CD14-positive monocyte (primary cell): ENCODE measurements around the gene BACE2. TPM values are rescaled to one million over a fixed set of nuclear protein-coding genes. Genes with fewer than 3 reads are reported as not detected.
A peak's percentile ranks its signal among the peaks of the same experiment; 100 is the strongest.
"Not testable (repeated sequence)": the region's sequence is repeated elsewhere in the genome, so short reads cannot be mapped to it uniquely, and the experiment has no call there.

Experiments
- DNase-seq, 3 donors: peaks; one replicate each; pipeline ENCODE4 v3.0.0-alpha.2; 2011 to 2022
- H2AFZ ChIP-seq: 2 replicates; pipeline ENCODE4 v1.6.0; 2012; ENCODE audit warnings: mild to moderate bottlenecking, low read depth, low read length, inconsistent platforms; ENCODE audit not compliant: insufficient read depth, poor library complexity, severe bottlenecking
- H3K27ac ChIP-seq, 2 donors: 1 replicate in 1 of 2; 2 replicates in 1 of 2; pipeline ENCODE4 v1.5.1; 2012 to 2013; ENCODE audit warnings: low read length in 2 of 2, control low read depth in 1 of 2, inconsistent platforms in 1 of 2, low read depth in 1 of 2, mild to moderate bottlenecking in 1 of 2
- H3K27me3 ChIP-seq, 2 donors: one replicate each; pipeline versions ENCODE4 v1.6.0 to v1.6.1; 2011 to 2013; ENCODE audit warnings: low read length in 2 of 2; ENCODE audit not compliant: control insufficient read depth in 2 of 2, insufficient read depth in 2 of 2
- H3K36me3 ChIP-seq, 2 donors: replicated peaks in 1 of 2; 1 replicate in 1 of 2; 2 replicates in 1 of 2; pipeline versions ENCODE4 v1.5.1 to v1.6.1; 2012 to 2013; ENCODE audit warnings: low read length in 2 of 2, control low read depth in 1 of 2, inconsistent platforms in 1 of 2, mild to moderate bottlenecking in 1 of 2; ENCODE audit not compliant: insufficient read depth in 2 of 2, control insufficient read depth in 1 of 2
- H3K4me1 ChIP-seq, 2 donors: 1 replicate in 1 of 2; 2 replicates in 1 of 2; pipeline versions ENCODE4 v1.5.1 to v1.6.1; 2012 to 2013; ENCODE audit warnings: low read length in 2 of 2, control low read depth in 1 of 2, inconsistent platforms in 1 of 2, mild to moderate bottlenecking in 1 of 2, moderate library complexity in 1 of 2; ENCODE audit not compliant: insufficient read depth in 2 of 2, control insufficient read depth in 1 of 2
- H3K4me2 ChIP-seq: replicated peaks from 2 replicates; pipeline ENCODE3; 2012; ENCODE audit warnings: low read length, moderate library complexity, mild to moderate bottlenecking; ENCODE audit not compliant: poor library complexity, severe bottlenecking; ENCODE audit errors: extremely low read depth
- H3K4me3 ChIP-seq, 3 experiments: fragments of 200-600 bp in 1 of 3; sonication (generic) in 1 of 3; replicated peaks in 1 of 3; 1 replicate in 2 of 3; 2 replicates in 1 of 3; pipeline ENCODE4 v1.5.1; 2011 to 2013; ENCODE audit warnings: low read length in 3 of 3, mild to moderate bottlenecking in 3 of 3, control low read depth in 2 of 3, low read depth in 2 of 3, inconsistent platforms in 1 of 3, moderate library complexity in 1 of 3
- H3K79me2 ChIP-seq: 2 replicates; pipeline ENCODE4 v1.6.0; 2012; ENCODE audit warnings: mild to moderate bottlenecking, control low read depth, inconsistent platforms, low read length, moderate library complexity; ENCODE audit not compliant: insufficient read depth
- H3K9ac ChIP-seq: 2 replicates; pipeline ENCODE4 v1.6.0; 2017; ENCODE audit warnings: low read length, mild to moderate bottlenecking; ENCODE audit not compliant: insufficient read depth, poor library complexity, severe bottlenecking
- H3K9me3 ChIP-seq, 2 donors: replicated peaks in 1 of 2; 1 replicate in 1 of 2; 2 replicates in 1 of 2; pipeline versions ENCODE4 v1.5.1 to v1.6.1; 2012 to 2013; ENCODE audit warnings: low read length in 2 of 2, control low read depth in 1 of 2; ENCODE audit not compliant: control insufficient read depth in 1 of 2, insufficient read depth in 1 of 2
- H4K20me1 ChIP-seq: 2 replicates; pipeline ENCODE4 v1.6.0; 2012; ENCODE audit warnings: mild to moderate bottlenecking, low read length, control low read depth, moderate library complexity; ENCODE audit not compliant: insufficient read depth
- H3K27ac Mint-ChIP-seq, 7 donors: one replicate each; pipeline ENCODE4 v1.8.0; 2020; ENCODE audit warnings: mild to moderate bottlenecking in 7 of 7, mixed read lengths in 7 of 7, moderate library complexity in 6 of 7, inconsistent platforms in 2 of 7
- H3K27me3 Mint-ChIP-seq, 3 donors: one replicate each; pipeline ENCODE4 v1.8.0; 2021 to 2022; ENCODE audit warnings: low read depth in 3 of 3, mild to moderate bottlenecking in 3 of 3, mixed read lengths in 3 of 3, moderate library complexity in 3 of 3, inconsistent platforms in 1 of 3
- H3K36me3 Mint-ChIP-seq, 2 donors: one replicate each; pipeline ENCODE4 v1.8.0; 2020; ENCODE audit warnings: mixed read lengths in 2 of 2, inconsistent platforms in 1 of 2, mild to moderate bottlenecking in 1 of 2
- H3K4me1 Mint-ChIP-seq: one replicate; pipeline ENCODE4 v1.8.0; 2020; ENCODE audit warnings: mild to moderate bottlenecking, mixed read lengths
- H3K4me3 Mint-ChIP-seq, 2 donors: one replicate each; pipeline ENCODE4 v1.8.0; 2020; ENCODE audit warnings: mild to moderate bottlenecking in 2 of 2, mixed read lengths in 2 of 2, moderate library complexity in 1 of 2
- H3K9me3 Mint-ChIP-seq, 7 donors: one replicate each; pipeline ENCODE4 v1.8.0; 2020 to 2022; ENCODE audit warnings: mixed read lengths in 7 of 7, mild to moderate bottlenecking in 6 of 7, moderate library complexity in 6 of 7, inconsistent platforms in 2 of 7
- WGBS: methylation state at CpG from one replicate; pipeline ENCODE4 v1.1.5; 2013; ENCODE audit warnings: missing lambda C conversion rate; ENCODE audit not compliant: insufficient coverage; 5-methylcytosine and 5-hydroxymethylcytosine counted together
- intact Hi-C, 2 donors: fragments of 100-400 bp; cut with micrococcal nuclease; formaldehyde crosslinking; loops; one replicate each; pipeline versions ENCODE4 v1.15.0 to v1.15.1; 2023
- polyA plus RNA-seq, 3 donors: library from polyadenylated mRNA; depleted of rRNA in 1 of 3; unstranded in 2 of 3; stranded (reverse) in 1 of 3; fragments of 300-500 nt in 2 of 3; fragments of >200 nt in 1 of 3; fragmentation: Illumina TruSeq in 2 of 3; gene quantifications; 1 replicate in 2 of 3; 2 replicates in 1 of 3; pipeline ENCODE4 v1.2.3, GENCODE V29; 2012 to 2021
- TF ChIP-seq, protein P1 (sequence below): fragments of 200-600 bp; IDR thresholded peaks from one replicate; pipeline ENCODE4 v1.8.0; 2022; ENCODE audit warnings: antibody characterized with exemption, mild to moderate bottlenecking

The BACE2 gene
- polyA plus RNA-seq, 3 donors, result 0.05 to 0.26 TPM; not detected in 1

DNA sequence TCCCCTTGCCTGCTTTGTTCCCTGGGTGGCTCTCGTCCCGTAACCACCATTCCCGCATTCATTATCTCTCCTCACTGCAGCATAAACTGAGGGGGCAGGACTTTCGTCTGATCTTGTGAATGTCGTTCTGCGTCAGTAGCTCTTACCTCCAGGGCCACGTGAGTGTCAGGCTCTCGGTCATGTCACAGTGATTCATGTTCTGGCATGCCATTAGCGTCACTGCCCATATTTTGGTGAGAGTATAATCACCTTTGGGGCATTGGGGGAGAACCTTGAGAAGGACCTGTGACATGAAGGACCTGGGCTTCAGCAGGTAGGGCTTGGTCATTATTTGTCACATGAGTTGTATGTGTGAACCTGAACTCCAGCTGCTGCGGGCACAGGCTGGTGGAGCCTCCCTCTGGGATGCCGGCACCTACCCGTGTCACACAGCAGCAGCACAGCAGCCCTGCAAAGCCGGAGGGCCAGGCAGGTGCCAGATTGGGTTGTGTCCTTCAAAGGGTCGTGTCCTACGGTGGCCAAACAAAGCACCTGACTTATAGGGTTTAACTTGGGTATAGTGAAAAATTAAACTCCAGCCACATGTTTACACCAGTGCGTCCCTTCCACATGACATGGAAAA, 68.5 kb downstream of the BACE2 start:
- no peak for DNase-seq
- no peak overlapping the region for H3K27ac ChIP-seq
- no peaks in the 10 kb centered on the region for H3K4me1 Mint-ChIP-seq
- H3K4me3 Mint-ChIP-seq, result no peak overlapping the region
- H3K27ac Mint-ChIP-seq, result peak overlapping the region in 1 of 7 donors; percentile 49
- peaks cover 1 to 5% (median 4%) of the 10 kb centered on the region in 3 donors for H3K27me3 Mint-ChIP-seq
- H3K4me3 ChIP-seq, result no peak overlapping the region
- no peaks in the 10 kb centered on the region for H3K36me3 ChIP-seq
- H3K9me3 Mint-ChIP-seq, result peaks cover 0 to 7% (median 4%) of the 10 kb centered on the region in 7 donors
- no peaks in the 10 kb centered on the region for H3K4me1 ChIP-seq
- no peaks in the 10 kb centered on the region for H3K27me3 ChIP-seq
- H3K79me2 ChIP-seq, result no peaks in the 10 kb centered on the region
- no peak overlapping the region for H3K9ac ChIP-seq
- H2AFZ ChIP-seq, result no peak overlapping the region
- 98% methylated on average over 10 of the region's 16 CpGs for WGBS
- TF ChIP-seq, protein P1, sequence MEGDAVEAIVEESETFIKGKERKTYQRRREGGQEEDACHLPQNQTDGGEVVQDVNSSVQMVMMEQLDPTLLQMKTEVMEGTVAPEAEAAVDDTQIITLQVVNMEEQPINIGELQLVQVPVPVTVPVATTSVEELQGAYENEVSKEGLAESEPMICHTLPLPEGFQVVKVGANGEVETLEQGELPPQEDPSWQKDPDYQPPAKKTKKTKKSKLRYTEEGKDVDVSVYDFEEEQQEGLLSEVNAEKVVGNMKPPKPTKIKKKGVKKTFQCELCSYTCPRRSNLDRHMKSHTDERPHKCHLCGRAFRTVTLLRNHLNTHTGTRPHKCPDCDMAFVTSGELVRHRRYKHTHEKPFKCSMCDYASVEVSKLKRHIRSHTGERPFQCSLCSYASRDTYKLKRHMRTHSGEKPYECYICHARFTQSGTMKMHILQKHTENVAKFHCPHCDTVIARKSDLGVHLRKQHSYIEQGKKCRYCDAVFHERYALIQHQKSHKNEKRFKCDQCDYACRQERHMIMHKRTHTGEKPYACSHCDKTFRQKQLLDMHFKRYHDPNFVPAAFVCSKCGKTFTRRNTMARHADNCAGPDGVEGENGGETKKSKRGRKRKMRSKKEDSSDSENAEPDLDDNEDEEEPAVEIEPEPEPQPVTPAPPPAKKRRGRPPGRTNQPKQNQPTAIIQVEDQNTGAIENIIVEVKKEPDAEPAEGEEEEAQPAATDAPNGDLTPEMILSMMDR, result no peak
- intact Hi-C loops, result no loop called here
- no peaks in the 10 kb centered on the region for H3K36me3 Mint-ChIP-seq
- no peaks in the 10 kb centered on the region for H4K20me1 ChIP-seq
- no peak overlapping the region for H3K4me2 ChIP-seq
- H3K9me3 ChIP-seq, result no peaks in the 10 kb centered on the region

DNA sequence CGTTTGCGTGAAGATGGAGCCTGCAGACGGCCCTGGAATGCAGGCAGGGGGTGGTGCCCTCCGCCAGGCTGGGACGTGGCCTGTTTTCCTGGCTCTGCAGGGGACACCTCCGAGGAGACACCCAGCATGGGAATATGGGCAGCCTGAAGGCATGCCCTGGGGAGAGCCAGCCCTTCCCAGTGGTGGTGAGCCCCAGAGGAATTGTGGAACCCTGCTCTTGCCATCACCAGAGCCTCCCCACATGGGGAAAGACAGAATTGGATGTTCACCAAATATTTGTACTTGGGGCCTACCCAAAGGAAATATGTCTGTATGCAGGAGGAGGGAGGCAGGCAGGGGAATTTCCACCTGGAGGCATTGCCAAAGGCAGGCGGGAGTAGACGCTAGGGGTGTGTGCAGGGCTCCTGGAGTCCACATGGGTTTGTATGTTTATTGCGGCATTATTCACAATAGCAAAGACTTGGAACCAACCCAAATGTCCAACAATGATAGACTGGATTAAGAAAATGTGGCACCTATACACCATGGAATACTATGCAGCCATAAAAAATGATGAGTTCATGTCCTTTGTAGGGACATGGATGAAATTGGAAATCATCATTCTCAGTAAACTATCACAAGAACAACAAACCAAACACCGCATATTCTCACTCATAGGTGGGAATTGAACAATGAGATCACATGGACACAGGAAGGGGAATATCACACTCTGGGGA, 70.3 kb downstream of the BACE2 start:
- H3K27me3 Mint-ChIP-seq, H3K27ac Mint-ChIP-seq, H3K27ac ChIP-seq, H3K4me1 ChIP-seq, H3K4me1 Mint-ChIP-seq, H3K4me3 ChIP-seq, H4K20me1 ChIP-seq, H3K36me3 Mint-ChIP-seq, DNase-seq, H3K9me3 Mint-ChIP-seq, H3K27me3 ChIP-seq, intact Hi-C loops, H3K79me2 ChIP-seq, H3K9ac ChIP-seq, H2AFZ ChIP-seq, H3K9me3 ChIP-seq, H3K4me3 Mint-ChIP-seq, H3K36me3 ChIP-seq, H3K4me2 ChIP-seq: not testable (repeated sequence)
- WGBS, result 89% methylated on average over 5 of the region's 10 CpGs
